Activated naive CD8-positive, alpha-beta T cell treated with anti-CD3 and anti-CD28 coated beads, Interleukin-2, amount 50 U/mL, for 16 hours (primary cell): ENCODE results near the gene ZNF740.
"Not testable (repeated sequence)": the region's sequence is repeated elsewhere in the genome, so short reads cannot be mapped to it uniquely, and the experiment has no call there.

Experiments
- DNase-seq: peaks from one replicate; pipeline ENCODE4 v3.0.0-alpha.2; 2020; ENCODE audit warnings: low read depth, low spot score

ZNF740 gene

GRCh38 chr12:53194973-53195372 is 14.5 kb downstream of the ZNF740 start:
- no peak for DNase-seq

- no peak for DNase-seq
Observed at GRCh38 chr12:53195516-53196420, 15.2 kb downstream of the ZNF740 start.

DNA sequence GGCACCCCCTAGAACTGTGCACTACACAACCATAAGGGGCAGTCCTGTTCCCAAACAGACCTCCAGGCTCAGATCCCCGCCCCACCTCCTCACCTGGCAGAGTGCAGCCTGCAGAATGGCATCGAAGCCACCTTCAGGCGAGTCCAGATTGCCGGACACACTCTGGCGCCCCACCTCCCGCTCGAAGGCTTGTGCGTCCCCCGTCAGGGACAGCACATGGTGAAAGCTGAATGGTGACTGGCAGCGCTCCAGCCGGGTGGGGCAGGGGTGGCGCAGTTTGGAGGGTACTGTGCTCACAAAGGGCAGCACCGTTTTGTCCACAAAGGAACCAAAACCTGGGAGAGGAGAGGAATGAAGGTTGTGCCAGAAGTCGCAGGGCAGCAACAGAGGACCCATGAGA is 16.0 kb downstream of the ZNF740 start:
- DNase-seq: no peak

DNA sequence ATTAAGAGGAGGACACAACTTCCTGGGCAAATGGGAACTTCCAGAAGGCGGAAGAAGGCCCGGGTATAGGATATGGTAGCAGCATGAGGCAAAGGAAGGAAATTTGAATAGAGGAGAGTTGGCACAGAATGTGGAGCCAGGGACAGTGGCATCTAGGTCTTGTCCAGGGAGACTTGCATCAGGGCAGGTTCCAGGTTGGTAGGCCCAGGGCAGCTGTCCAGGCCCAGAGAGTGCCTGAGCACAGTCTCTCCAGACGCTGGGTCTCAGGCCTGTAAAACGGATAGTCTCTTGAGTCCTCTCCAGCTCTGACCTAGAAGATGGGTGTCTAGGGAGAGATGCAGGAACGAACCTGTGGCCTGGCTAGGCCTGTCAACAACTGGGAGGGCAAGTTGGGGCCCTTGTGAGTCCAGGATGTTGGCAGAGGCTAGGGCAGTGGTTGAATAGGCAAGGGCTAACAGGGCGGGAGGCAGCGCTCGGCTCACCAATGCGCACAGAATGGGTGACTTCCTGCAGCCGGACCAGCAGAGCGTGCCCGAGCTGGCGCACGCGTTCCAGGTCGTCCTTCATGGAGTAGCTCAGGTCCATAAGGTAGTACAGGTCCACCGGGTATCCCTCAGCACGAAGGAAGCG is 16.6 kb downstream of the ZNF740 start:
- DNase-seq: no peak

DNA sequence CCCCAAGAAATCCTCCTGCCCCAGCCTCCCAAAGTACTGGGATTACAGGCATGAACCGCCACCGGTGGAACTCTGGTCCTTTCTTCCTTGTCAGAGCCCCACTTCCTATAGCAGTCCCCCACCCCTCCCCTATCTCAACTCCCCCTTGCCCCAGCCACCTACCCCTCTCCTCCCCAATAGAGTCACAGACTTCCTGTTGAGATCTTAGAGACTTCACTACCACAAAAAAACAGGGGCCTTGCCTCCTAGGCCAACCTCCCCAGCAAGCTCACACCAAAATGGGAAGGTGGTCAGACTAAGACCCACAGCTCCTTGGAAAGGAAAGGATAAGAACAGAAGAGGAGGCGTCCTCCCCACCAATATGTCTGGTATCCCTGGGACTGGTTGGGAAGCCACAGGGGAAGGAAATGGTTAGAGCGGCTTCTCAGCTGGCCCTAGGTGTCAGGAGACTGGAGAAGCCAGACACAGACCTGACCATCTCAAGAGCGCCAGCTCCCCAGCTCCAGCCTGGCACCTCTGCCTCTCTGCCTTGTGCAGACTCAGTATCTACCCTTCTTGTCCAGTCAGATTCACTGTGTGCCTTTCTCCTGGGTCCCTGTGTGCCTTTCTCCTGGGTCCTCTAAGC is 18.1 kb downstream of the ZNF740 start:
- no peak for DNase-seq

- no peak for DNase-seq
Observed at GRCh38 chr12:53199700-53200099, 19.2 kb downstream of the ZNF740 start.

DNA sequence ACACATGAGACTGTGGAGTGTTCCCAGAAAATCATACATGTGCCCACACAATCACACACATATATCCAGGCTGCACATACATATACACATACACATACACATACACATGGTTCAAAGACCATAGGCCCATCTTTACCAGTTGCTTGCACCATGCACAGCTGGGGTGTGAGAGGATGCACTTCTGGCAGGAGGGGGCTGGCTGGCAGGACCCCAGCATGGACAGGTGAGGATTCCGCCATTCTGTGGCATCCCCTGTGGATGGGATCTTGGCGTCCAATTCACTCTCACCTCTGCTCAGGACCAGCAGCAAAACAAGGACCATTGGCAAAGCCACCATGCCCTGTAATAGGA is 19.6 kb downstream of the ZNF740 start:
- DNase-seq: no peak

DNA sequence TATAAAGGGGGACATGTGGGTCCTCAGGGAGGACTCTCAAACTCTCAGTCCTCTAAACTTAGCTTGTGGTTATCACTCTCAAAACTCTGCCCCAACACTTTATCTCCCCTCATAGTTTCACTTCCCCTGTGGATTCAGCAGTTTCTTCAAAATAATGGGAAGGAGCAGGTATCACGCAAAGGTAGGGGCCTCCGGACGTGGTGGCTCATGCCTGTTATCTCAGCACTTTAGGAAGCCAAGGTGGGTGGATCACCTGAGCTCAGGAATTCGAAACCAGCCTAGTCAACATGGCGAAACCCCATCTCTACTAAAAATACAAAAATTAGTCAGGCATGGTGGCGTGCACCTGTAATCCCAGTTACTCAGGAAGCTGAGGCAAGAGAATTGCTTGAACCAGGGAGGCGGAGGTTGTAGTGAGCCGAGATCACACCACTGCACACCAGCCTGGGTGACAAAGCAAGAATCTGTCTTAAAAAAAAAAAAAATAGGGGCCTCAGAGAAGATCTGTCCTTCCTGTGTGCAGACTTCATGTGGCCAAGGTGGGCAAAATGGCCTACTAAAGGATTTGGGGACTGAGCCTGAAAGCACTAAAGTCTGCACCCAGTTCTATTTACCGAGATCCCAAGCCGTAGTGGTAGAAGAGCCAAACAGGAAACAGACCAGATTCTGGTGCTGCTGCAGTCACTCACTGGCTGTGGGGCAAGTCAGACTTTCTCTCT is 20.1 kb downstream of the ZNF740 start:
- DNase-seq: no peak

DNA sequence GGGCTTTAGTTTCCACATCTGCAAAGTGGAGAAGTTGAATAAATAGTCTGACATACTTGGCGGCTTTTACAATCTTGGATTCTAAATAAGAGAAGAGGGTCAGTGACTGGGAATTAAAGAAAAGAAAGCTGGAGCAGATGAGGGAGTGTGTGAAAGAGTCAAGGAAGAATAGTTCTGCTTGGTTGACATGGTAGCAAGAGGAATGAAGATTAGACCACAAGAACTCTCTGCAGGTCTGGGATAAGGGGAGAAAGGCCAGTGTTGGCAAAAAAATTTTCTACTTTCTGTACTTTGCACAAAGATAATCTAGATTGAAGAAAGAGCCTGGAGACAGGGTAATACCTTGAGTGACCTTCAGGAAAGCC is 20.6 kb downstream of the ZNF740 start:
- no peak for DNase-seq

DNA sequence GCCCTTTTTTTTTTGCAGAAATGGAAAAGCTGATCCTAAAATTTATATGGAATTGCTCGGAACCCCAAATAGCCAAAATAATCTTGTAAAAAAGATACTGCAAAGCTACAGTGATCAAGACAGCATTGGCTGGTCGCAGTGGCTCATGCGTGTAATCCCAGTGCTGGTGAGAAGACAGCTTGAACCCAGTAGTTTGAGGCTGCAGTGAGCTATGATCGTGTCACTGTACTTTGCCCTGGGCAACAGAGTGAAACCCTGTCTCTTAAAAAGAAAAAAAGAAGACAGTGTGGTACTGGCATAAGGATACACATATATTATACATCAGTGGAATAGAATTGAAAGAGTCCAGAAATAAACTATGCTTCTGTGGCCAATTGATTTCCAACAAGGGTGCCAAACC is 21.1 kb downstream of the ZNF740 start:
- no peak for DNase-seq

- not testable (repeated sequence) for DNase-seq
Observed at GRCh38 chr12:53202316-53202715, 21.8 kb downstream of the ZNF740 start.

DNA sequence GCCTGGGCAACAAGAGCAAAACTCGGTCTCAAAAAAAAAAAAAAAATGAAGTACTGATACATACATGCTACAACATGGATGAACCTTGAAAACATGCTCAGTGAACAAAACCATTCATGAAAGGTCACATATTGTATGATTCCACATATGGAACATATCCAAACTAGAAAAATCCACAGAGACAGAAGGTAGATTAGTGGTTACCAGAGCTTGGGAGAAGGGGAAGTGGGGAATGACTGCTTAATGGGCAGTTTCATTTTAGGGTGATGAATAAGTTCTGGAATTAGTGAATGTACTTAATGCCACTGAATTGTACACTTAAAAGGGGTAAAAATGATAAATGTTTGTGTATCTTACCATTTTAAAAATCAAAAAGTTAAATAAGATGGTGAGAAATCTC is 23.8 kb downstream of the ZNF740 start:
- no peak for DNase-seq

DNA sequence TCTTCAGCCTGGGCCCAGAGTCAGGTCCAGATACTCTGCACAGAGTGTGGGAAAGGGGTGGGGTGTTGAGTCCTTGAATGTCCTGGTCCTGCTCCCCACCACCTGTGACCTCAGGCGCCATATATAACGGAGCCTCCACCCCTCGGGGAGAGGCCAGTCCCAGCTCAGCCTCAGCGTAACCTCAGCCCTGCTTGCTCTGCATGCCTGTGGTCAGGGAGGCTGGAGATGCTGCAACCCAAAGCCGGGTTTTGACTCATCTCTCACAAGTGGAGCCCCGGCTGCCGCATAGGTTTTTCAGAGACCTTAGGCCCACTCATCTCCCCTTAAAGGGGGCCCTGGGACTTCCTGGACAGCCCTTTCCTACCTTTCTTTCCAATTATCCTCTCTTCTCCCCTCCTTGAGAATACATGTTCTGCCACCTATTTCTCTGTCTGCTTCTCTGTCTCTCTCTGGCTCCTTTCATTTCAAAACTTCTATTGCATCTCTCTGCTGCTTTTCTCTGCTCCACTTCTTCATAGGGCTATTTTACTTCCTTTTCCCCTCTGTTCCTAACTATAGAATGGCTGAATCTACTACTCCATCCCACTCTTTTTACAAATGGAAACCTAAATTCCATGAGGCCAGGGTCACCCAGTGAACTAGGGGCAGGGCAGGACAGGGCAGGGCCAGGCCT is 25.4 kb downstream of the ZNF740 start:
- DNase-seq: no peak

DNA sequence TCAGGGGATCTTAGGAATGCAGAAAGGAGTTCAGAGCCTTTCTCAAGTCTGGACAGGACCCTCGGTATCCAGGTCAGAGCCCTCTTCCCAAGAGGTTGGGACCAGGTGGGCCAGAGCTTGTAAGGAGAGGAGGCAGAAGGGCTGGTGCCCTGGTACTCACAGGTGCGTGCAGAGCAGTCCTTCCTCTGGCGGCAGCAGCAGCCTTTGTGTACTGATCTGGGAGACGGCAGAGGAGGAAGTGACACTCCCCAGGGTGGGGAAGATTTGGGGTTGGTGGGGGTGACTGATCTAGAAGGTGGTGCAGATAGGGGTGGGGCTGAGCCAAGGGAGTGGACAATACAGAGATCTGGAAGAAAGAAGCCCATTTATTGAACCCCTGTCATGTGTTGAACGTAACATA is 26.5 kb downstream of the ZNF740 start, which contains the start of gene ITGB7:
Gene ITGB7 (minus strand): TSS at position 210 of the 400 bp plus-strand sequence. CDS start 6,808 bp downstream, outside the sequence.
- DNase-seq: no peak

DNA sequence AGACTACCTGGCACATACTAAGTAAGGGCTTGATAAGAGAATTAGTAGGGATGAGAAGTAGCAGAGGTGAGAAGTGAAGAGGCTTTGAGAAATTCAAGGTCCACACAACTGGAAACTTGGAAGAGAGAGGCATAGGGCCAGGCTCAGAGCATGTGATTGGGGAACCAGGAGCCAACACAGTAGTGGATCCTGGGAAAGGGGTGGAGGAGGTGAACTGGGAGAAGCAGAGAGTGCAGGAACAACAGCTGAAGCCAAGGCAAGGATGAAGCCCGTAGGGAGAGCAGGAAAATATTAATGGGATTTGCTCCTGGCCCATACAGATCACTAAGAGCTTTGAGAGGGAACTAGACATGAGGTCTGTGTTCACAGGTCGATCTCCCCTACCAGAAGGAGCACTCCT is 27.9 kb downstream of the ZNF740 start:
- DNase-seq: no peak

DNA sequence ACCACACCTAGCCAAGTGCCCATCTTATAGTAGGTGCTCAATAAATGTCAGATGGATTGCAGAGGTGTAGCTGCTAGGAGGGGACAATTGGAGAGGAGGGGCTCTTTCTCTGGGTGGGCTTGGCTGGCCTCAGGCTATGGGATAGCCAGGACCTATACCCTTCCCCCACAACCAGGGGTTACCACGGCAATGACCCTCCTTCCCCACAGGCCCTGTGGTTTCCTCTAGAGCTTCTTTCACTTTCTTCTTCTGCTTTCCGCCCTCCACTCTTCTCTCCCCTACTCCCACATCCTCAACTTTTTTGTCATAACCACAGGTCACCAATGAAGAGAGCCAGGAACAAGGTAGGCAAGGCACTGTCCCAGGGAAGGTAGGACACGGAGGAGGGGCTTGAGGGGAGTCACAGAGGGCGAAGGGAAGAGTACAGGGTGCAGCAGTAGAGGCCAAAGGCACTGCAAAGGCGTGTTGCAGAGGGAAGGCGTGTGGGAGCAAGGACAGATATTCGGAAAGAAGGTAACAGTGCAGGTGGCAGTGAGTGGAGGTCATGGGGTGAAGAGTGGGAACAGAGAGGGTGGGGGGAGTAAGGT is 28.4 kb downstream of the ZNF740 start:
- no peak for DNase-seq

- DNase-seq: no peak
Observed at GRCh38 chr12:53210843-53211242, 30.3 kb downstream of the ZNF740 start.

- DNase-seq: no peak
Observed at GRCh38 chr12:53211476-53212381, 31.2 kb downstream of the ZNF740 start.

DNA sequence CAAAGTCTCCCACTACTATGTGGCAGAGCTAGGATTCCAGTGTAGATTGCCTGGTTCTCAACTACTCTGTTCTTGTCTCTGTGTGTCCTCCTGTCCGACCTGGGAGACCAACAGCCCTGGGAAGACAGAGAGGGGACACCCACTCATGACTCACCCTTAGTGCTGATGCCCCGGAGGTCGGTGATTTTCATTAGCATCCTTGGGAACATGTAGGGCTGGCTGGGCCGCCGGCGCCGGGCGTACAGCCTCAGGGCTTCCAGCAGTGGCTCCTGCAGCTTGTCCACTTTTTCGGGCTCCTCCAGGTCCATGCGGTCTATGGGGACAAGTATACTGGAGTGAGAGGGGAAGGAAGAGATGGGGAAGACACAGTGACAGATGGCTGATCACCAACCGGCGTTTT is 32.4 kb downstream of the ZNF740 start:
- DNase-seq: no peak

- DNase-seq: peak; percentile 59
Observed at GRCh38 chr12:53213348-53213747, 32.8 kb downstream of the ZNF740 start.
